GM12878 (cell line): ENCODE results near the gene OR10S1. TPM values are rescaled to one million over a fixed set of nuclear protein-coding genes. Genes with fewer than 3 reads are reported as not detected.

Experiments used
- ATAC-seq: fragments of 200-7000 bp; cut with Tn5 transposase; 3 replicates; pipeline ENCODE4 v1.9.1; 2020; ENCODE audit warnings: mild to moderate bottlenecking, moderate library complexity
- BruUV-seq: library from RNA; stranded (reverse); fragments of 400-500 nt; replicated peaks from 2 replicates; lab custom pipeline; 2021; lab: Mats Ljungman, UMichigan
- CTCF ChIA-PET: fragments of 300-600 bp; sonication (Branson Sonifier 250); formaldehyde crosslinking; extraction: SDS; loops from one replicate; lab custom pipeline; 2021; ENCODE audit warnings: inconsistent platforms; lab: Yijun Ruan, JAX
- POLR2A ChIA-PET: fragments of 350-600 bp; formaldehyde crosslinking; extraction: SDS; loops from one replicate; lab custom pipeline; 2021; ENCODE audit warnings: inconsistent platforms; lab: Charles Lee
- RAD21 ChIA-PET: fragments of 300-600 bp; sonication (Branson Sonifier 250); formaldehyde crosslinking; loops from one replicate; lab custom pipeline; 2023; ENCODE audit warnings: antibody characterized with exemption; ENCODE audit not compliant: unreplicated experiment; lab: Charles Lee
- SMC1A ChIA-PET: fragments of 300-600 bp; sonication (Branson Sonifier 250); formaldehyde crosslinking; loops from one replicate; lab custom pipeline; 2023; ENCODE audit not compliant: unreplicated experiment, uncharacterized antibody; lab: Charles Lee
- DNase-seq: peaks from one replicate; pipeline ENCODE4 v3.0.0-alpha.2; 2011; ENCODE audit warnings: low read depth, low spot score
- FAIRE-seq: peaks from 3 replicates; lab custom pipeline; 2011; peaks lifted over from hg19 to GRCh38; lab: Jason Lieb, UNC
- H2AFZ ChIP-seq: 2 replicates; pipeline ENCODE4 v1.6.0; 2011; ENCODE audit warnings: low read depth, low read length, control low read depth; ENCODE audit not compliant: control insufficient read depth
- H3K27ac ChIP-seq: 2 replicates; pipeline ENCODE4 v1.5.1; 2011; ENCODE audit warnings: control low read depth; ENCODE audit not compliant: control insufficient read depth, insufficient read depth
- H3K27me3 ChIP-seq, 2 experiments: replicated peaks in 1 of 2; 2 replicates each; pipeline versions ENCODE4 v1.6.0 to v1.6.1; 2011; ENCODE audit warnings: low read length in 1 of 2; ENCODE audit not compliant: control insufficient read depth in 2 of 2, insufficient read depth in 2 of 2
- H3K36me3 ChIP-seq, 2 experiments: 2 replicates each; pipeline ENCODE4 v1.5.1; 2011; ENCODE audit warnings: low read length in 1 of 2; ENCODE audit not compliant: control insufficient read depth in 2 of 2, insufficient read depth in 2 of 2
- H3K4me1 ChIP-seq: 2 replicates; pipeline ENCODE4 v1.6.1; 2011; ENCODE audit warnings: mild to moderate bottlenecking, low read length, moderate library complexity, mixed read lengths; ENCODE audit not compliant: control insufficient read depth, insufficient read depth
- H3K4me2 ChIP-seq: 2 replicates; pipeline ENCODE4 v1.6.0; 2011; ENCODE audit warnings: control low read depth; ENCODE audit not compliant: control insufficient read depth, insufficient read depth
- H3K4me3 ChIP-seq: fragments of 200-600 bp; sonication (generic); 2 replicates; pipeline ENCODE4 v1.5.1; 2016
- H3K79me2 ChIP-seq: 2 replicates; pipeline ENCODE4 v1.6.0; 2011; ENCODE audit warnings: low read length; ENCODE audit not compliant: control insufficient read depth, insufficient read depth
- H3K9ac ChIP-seq: 2 replicates; pipeline ENCODE4 v1.8.0; 2011; ENCODE audit warnings: low read length, control low read depth, mixed read lengths; ENCODE audit not compliant: control insufficient read depth, insufficient read depth
- H3K9me3 ChIP-seq: replicated peaks from 3 replicates; pipeline ENCODE4 v1.5.1; 2011; ENCODE audit warnings: mild to moderate bottlenecking, low read length; ENCODE audit not compliant: control insufficient read depth, insufficient read depth
- H4K20me1 ChIP-seq: 2 replicates; pipeline ENCODE4 v1.6.0; 2011; ENCODE audit not compliant: control insufficient read depth, insufficient read depth
- GATAD2B ChIP-seq: fragments of 450-650 bp; conservative IDR thresholded peaks from 2 replicates; pipeline ENCODE4 v1.6.1; 2017; ENCODE audit warnings: low read depth, mild to moderate bottlenecking, moderate library complexity
- HDAC2 ChIP-seq: fragments of 200-600 bp; sonication (generic); IDR thresholded peaks from 2 replicates; pipeline ENCODE4 v1.6.1; 2017
- IKZF1 ChIP-seq: fragments of 450-650 bp; conservative IDR thresholded peaks from 2 replicates; pipeline ENCODE4 v1.6.1; 2017; ENCODE audit warnings: antibody characterized with exemption, mild to moderate bottlenecking
- NFYA ChIP-seq: IDR thresholded peaks from 2 replicates; pipeline ENCODE4 v1.6.1; 2011; ENCODE audit warnings: low read depth, mild to moderate bottlenecking, low read length, improper control_type of control experiment, borderline replicate concordance
- PML ChIP-seq: IDR thresholded peaks from 2 replicates; pipeline ENCODE4 v1.6.1; 2012; ENCODE audit warnings: low read length, inconsistent platforms
- POU2F2 ChIP-seq: IDR thresholded peaks from 3 replicates; pipeline ENCODE4 v1.6.1; 2011; ENCODE audit warnings: low read depth, mild to moderate bottlenecking, low read length, borderline replicate concordance
- RAD51 ChIP-seq: fragments of 450-650 bp; IDR thresholded peaks from 2 replicates; pipeline ENCODE4 v1.6.1; 2016; ENCODE audit warnings: moderate library complexity, mild to moderate bottlenecking, inconsistent platforms
- RUNX3 ChIP-seq: IDR thresholded peaks from 2 replicates; pipeline ENCODE4 v1.6.1; 2012; ENCODE audit warnings: low read length, inconsistent platforms
- SIX5 ChIP-seq: IDR thresholded peaks from 2 replicates; pipeline ENCODE4 v1.6.1; 2011; ENCODE audit warnings: mild to moderate bottlenecking, low read depth, low read length, moderate library complexity; ENCODE audit not compliant: severe bottlenecking
- SP1 ChIP-seq: IDR thresholded peaks from one replicate; pipeline ENCODE4 v1.6.1; 2011; ENCODE audit warnings: low read depth, low read length
- TAF1 ChIP-seq: IDR thresholded peaks from 2 replicates; pipeline ENCODE4 v1.6.1; 2011; ENCODE audit warnings: mild to moderate bottlenecking, low read depth, low read length, borderline replicate concordance
- TCF12 ChIP-seq: IDR thresholded peaks from 2 replicates; pipeline ENCODE4 v1.6.1; 2011; ENCODE audit warnings: low read depth, mild to moderate bottlenecking, low read length
- WRNIP1 ChIP-seq: IDR thresholded peaks from 2 replicates; pipeline ENCODE4 v1.6.1; 2011; ENCODE audit warnings: low read depth, low read length, improper control_type of control experiment, borderline replicate concordance
- YBX1 ChIP-seq: fragments of 450-650 bp; IDR thresholded peaks from 2 replicates; pipeline ENCODE4 v1.6.1; 2016; ENCODE audit warnings: antibody characterized with exemption
- ZNF384 ChIP-seq: IDR thresholded peaks from 2 replicates; pipeline ENCODE4 v1.6.1; 2012; ENCODE audit warnings: low read depth, mild to moderate bottlenecking, low read length, improper control_type of control experiment, borderline replicate concordance
- WGBS: methylation state at CpG from one replicate; pipeline ENCODE4 v1.1.6; 2016; ENCODE audit warnings: low lambda C conversion rate; ENCODE audit not compliant: insufficient replicate concordance, insufficient coverage; ENCODE audit errors: missing lambda C conversion rate; 5-methylcytosine and 5-hydroxymethylcytosine counted together
- in situ Hi-C: fragments of 300-500 bp; cut with MboI; formaldehyde crosslinking; loops from 9 replicates; pipeline ENCODE4 v1.14.3; 2018; ENCODE audit warnings: mixed read lengths
- intact Hi-C: fragments of 100-400 bp; cut with micrococcal nuclease; formaldehyde crosslinking; loops from one replicate; pipeline ENCODE4 v1.14.2; 2022; ENCODE audit not compliant: unreplicated experiment
- polyA plus RNA-seq, 11 experiments: library from polyadenylated mRNA; depleted of rRNA in 4 of 11; unstranded in 6 of 11; stranded (reverse) in 5 of 11; fragments of >200 nt; fragmentation: Nextera tagmentation in 4 of 11; fragmentation: Illumina TruSeq in 1 of 11; extraction: Ambion mirVana in 4 of 11; extraction: Trizol in 1 of 11; gene quantifications; 1 replicate in 1 of 11; 2 replicates in 10 of 11; pipeline versions ENCODE4 v1.2.1 to v1.2.3, GENCODE V29; 2011 to 2016; ENCODE audit warnings: inconsistent platforms in 2 of 11, missing spikeins in 2 of 11, low read depth in 1 of 11
- total RNA-seq, 4 experiments: library from RNA; depleted of rRNA in 3 of 4; stranded (reverse); fragments of >200 nt in 3 of 4; fragmentation: Illumina TruSeq in 1 of 4; extraction: Trizol in 1 of 4; gene quantifications; 2 replicates each; pipeline versions ENCODE4 v1.2.1 to v1.2.3, GENCODE V29; 2013 to 2021
- TF ChIP-seq, protein P1 (sequence below): IDR thresholded peaks from 2 replicates; pipeline ENCODE4 v1.6.1; 2011; ENCODE audit warnings: borderline replicate concordance, low read depth, mild to moderate bottlenecking, moderate library complexity, low read length; ENCODE audit not compliant: insufficient read depth, poor library complexity, severe bottlenecking
- TF ChIP-seq, protein P2 (sequence below): fragments of 450-650 bp; IDR thresholded peaks from 2 replicates; pipeline ENCODE4 v1.6.1; 2016; ENCODE audit warnings: mild to moderate bottlenecking

The OR10S1 gene
- total and polyA plus RNA-seq, 10 of the 15 experiments (the other 5 are each of a cell fraction or from before 2014, with no cell fraction given): not detected

- Histone ChIP-seq H3K27ac (no peak overlapping the region), H3K79me2 (no peaks in the 10 kb centered on the region), H2AFZ (no peak overlapping the region), H3K9ac (no peak overlapping the region), H3K9me3 (no peaks in the 10 kb centered on the region), H3K4me3 (no peak overlapping the region), H3K4me2 (no peak overlapping the region), H4K20me1 (no peaks in the 10 kb centered on the region), H3K36me3 (no peaks in the 10 kb centered on the region), H3K4me1 (no peaks in the 10 kb centered on the region), H3K27me3 (no peaks in the 10 kb centered on the region)
- DNase-seq (no peak), FAIRE-seq (no peak), ATAC-seq (no peak)
- in situ Hi-C loops: no loop called here
- BruUV-seq: no TSS peak
- TF ChIP-seq NFYA (no peak), SP1 (no peak), TCF12 (no peak), WRNIP1 (no peak), GATAD2B (no peak)
- TF ChIP-seq, protein P1, sequence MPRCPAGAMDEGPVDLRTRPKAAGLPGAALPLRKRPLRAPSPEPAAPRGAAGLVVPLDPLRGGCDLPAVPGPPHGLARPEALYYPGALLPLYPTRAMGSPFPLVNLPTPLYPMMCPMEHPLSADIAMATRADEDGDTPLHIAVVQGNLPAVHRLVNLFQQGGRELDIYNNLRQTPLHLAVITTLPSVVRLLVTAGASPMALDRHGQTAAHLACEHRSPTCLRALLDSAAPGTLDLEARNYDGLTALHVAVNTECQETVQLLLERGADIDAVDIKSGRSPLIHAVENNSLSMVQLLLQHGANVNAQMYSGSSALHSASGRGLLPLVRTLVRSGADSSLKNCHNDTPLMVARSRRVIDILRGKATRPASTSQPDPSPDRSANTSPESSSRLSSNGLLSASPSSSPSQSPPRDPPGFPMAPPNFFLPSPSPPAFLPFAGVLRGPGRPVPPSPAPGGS: no peak
- intact Hi-C loops: no loop called here
- SMC1A ChIA-PET: no interaction called here
- CTCF ChIA-PET: no interaction called here
- POLR2A ChIA-PET: no interaction called here
- RAD21 ChIA-PET: no interaction called here
- 5% methylated on average over 1 of the region's 1 CpG for WGBS
These were observed 3.8 kb downstream of the OR10S1 start for GRCh38 chr11:123973816-123974215.

GRCh38 chr11:123956752-123957151 is 20.8 kb downstream of the OR10S1 start:
- BruUV-seq: no TSS peak
- Histone ChIP-seq H3K79me2 (no peaks in the 10 kb centered on the region), H3K4me2 (no peak overlapping the region), H3K27ac (no peak overlapping the region), H3K36me3 (no peaks in the 10 kb centered on the region), H3K4me3 (no peak overlapping the region), H3K4me1 (no peaks in the 10 kb centered on the region), H3K9ac (no peak overlapping the region), H2AFZ (no peak overlapping the region), H3K27me3 (no peaks in the 10 kb centered on the region), H3K9me3 (no peaks in the 10 kb centered on the region), H4K20me1 (no peaks in the 10 kb centered on the region)
- FAIRE-seq: no peak
- POLR2A ChIA-PET: no interaction called here
- RAD21 ChIA-PET: no interaction called here
- no peak for ATAC-seq
- CTCF ChIA-PET: interaction anchor here (1.2 kb wide), 1 partner anchor 112 kb away, joined by 3 read pairs; no protein-coding TSS in a partner anchor
- no peak for DNase-seq
- SMC1A ChIA-PET: interaction anchor here (0.9 kb wide), 1 partner anchor 445 kb away, joined by 3 read pairs; no protein-coding TSS in a partner anchor
- intact Hi-C loops: no loop called here
- in situ Hi-C loops: no loop called here
- TF ChIP-seq TAF1: no peak
- TF ChIP-seq HDAC2: no peak
- no peak for TF ChIP-seq RUNX3
- no peak for TF ChIP-seq IKZF1
- no peak for TF ChIP-seq ZNF384
- no peak for TF ChIP-seq PML
- no peak for TF ChIP-seq POU2F2
- TF ChIP-seq, protein P2, sequence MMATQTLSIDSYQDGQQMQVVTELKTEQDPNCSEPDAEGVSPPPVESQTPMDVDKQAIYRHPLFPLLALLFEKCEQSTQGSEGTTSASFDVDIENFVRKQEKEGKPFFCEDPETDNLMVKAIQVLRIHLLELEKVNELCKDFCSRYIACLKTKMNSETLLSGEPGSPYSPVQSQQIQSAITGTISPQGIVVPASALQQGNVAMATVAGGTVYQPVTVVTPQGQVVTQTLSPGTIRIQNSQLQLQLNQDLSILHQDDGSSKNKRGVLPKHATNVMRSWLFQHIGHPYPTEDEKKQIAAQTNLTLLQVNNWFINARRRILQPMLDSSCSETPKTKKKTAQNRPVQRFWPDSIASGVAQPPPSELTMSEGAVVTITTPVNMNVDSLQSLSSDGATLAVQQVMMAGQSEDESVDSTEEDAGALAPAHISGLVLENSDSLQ: no peak
- TF ChIP-seq SIX5: no peak
- TF ChIP-seq YBX1: no peak
- TF ChIP-seq RAD51: no peak
